Fibroblast of lung (primary cell): ENCODE measurements around the gene RALA.

Experiments used
- EZH2 ChIP-seq: IDR thresholded peaks from 2 replicates; pipeline ENCODE4 v1.5.1; 2012; ENCODE audit warnings: low read length, control low read depth, mild to moderate bottlenecking; ENCODE audit errors: missing control alignments
- TF ChIP-seq, protein P1 (sequence below), 2 donors: IDR thresholded peaks in 1 of 2; conservative IDR thresholded peaks in 1 of 2; 1 replicate in 1 of 2; 2 replicates in 1 of 2; pipeline ENCODE4 v1.5.1; 2011 to 2012; ENCODE audit warnings: low read length in 2 of 2, control low read depth in 1 of 2, inconsistent platforms in 1 of 2, low read depth in 1 of 2, mild to moderate bottlenecking in 1 of 2

DNA sequence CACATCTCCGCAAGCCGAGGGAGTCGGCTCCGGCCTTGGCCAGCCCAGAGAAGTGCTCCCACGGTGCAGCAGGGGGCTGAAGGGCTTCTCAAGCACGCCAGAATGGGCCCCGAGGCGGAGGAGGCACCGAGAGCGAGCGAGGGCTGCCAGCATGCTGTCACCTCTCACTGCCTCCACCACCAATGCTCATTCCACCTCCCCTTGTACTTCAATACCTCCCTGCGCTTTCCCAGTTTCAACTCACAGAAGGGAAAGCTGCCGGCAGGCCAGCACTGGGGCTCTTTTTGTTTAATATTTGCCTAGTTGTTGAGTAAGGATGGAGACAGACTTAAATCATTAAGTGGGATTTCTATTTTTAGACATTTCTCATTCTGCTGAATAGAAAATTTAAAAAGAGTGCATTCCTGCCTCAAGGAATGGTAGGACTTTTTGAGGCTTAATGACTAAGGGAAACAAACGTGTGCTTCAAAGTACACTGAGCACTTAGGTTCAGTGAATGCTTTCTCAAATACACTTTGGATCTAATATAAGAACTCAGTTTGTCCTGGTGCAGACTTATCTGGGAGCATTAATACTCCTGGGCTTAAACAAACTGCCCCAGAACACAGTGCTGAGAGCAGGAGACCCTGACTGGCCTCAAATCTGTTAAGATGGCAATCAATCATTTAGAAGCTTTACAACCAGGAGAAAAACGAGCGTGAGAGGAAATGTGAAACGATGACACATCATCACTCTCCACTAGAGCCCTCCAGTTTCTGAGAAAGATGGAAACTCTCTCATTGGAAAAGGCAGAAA is 131.2 kb downstream of the RALA start:
- TF ChIP-seq, protein P1, sequence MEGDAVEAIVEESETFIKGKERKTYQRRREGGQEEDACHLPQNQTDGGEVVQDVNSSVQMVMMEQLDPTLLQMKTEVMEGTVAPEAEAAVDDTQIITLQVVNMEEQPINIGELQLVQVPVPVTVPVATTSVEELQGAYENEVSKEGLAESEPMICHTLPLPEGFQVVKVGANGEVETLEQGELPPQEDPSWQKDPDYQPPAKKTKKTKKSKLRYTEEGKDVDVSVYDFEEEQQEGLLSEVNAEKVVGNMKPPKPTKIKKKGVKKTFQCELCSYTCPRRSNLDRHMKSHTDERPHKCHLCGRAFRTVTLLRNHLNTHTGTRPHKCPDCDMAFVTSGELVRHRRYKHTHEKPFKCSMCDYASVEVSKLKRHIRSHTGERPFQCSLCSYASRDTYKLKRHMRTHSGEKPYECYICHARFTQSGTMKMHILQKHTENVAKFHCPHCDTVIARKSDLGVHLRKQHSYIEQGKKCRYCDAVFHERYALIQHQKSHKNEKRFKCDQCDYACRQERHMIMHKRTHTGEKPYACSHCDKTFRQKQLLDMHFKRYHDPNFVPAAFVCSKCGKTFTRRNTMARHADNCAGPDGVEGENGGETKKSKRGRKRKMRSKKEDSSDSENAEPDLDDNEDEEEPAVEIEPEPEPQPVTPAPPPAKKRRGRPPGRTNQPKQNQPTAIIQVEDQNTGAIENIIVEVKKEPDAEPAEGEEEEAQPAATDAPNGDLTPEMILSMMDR (conservative IDR thresholded peaks at IDR 0.05 in 1 of 2, IDR thresholded peaks at IDR 0.05 in 1 of 2; ENCODE audit: low read depth in 1 of 2, low read length in 2 of 2): no peak
- TF ChIP-seq EZH2: no peak
